ENCODE data around the gene BBOF1.

Gene BBOF1

DNA sequence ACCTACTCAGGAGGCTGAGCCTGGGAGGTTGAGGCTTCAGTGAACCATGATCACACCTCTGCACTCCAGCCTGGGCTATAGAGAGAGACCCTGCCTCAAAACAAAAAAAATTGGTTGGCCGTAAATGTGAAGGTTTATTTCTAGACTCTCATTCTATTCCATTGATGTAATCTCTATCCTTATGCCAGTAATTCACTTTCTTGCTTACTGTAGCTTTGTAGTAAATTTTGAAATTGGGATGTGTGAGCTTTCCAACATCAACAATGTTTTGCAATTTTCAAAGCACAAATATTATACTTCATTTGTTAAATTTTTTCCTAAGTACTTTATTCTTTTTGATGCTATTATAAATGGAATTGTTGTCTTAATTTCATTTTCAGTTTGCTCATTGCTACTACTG lies 90.2 kb downstream of the BBOF1 start:
- no peak for DNase-seq

DNA sequence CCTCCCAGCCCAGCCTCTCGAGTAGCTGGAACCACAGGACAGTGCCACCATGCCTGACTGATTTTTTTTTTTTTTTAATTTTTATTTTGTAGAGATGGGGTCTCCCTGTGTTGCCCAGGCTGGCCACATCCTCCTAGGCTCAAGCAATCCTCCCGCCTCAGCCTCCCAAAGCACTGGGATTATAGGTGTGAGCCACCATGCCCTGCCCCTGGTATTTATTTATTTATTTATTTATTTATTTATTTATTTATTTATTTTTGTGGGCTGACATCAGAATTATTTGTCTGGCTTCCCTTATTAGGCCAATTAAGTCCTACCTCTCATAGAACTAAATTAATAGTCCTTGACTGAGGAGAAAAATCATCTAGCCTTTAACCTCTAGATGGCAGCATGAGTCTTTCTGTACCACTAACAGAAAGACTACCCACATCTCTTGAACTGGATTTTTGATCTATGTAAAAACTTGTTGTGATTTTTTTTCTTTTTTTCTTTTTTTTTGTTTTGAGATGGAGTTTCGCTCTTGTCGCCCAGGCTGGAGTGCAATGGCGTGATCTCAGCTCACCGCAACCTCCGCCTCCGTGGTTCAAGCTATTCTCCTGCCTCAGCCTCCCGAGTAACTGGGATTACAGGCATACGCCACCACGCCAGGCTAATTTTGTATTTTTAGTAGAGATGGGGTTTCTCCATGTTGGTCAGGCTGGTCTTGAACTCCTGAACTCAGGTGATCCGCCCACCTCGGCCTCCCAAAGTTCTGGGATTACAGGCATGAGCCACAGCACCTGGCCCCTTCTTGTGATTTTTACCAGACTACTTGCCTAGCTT lies 92.5 kb downstream of the BBOF1 start:
- peak in 1 of 5 experiments; percentile 72 for DNase-seq

All from T-helper 2 cell (primary cell).